Activated CD8-positive, alpha-beta memory T cell treated with anti-CD3 and anti-CD28 coated beads, Interleukin-2, amount 50 U/mL, for 24 hours (primary cell): ENCODE results near the gene NES.

Experiments used
- DNase-seq: peaks from one replicate; pipeline ENCODE4 v3.0.0-alpha.2; 2020; ENCODE audit errors: extremely low read depth

NES gene

DNA sequence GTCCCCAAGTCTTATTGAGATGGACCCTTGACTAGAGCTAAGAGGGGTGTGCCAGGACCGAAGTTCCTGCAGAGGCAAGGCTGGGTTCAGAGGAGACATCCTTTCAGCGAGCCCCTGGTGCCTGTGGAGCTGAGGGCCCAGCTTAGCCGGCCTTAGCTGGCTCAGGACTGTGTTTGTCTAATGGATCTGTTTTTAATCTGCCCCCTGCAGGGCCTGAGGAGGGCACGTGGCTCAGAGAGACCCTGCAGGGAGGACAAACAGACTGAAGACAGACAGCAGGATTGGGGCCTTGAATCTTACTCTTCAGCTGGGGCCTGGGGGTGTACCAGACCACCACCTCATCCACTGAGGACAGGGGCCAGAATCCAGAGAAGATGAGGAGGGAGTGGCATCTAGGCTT lies 26.5 kb upstream of the NES start:
- no peak for DNase-seq

DNA sequence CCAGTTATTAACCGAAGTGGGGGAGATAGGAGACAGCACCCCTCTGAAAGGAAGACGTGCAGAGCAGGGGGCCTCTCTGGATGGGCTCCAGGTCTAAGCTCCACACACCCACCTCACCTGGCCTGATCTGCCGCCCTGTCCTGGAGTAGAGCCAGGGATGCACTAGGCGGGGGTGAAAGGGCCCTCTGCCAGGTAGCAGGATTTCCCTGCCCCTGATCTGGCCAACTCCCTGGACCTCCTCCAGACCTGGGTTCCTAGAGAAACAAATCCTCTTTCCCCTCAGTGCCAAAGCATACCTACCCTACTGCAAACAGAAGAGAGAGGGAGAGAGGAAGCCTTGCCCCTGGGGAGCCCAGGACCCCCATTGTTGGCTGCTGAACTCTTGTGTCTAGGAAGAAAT lies 26.1 kb upstream of the NES start:
- DNase-seq = no peak

DNA sequence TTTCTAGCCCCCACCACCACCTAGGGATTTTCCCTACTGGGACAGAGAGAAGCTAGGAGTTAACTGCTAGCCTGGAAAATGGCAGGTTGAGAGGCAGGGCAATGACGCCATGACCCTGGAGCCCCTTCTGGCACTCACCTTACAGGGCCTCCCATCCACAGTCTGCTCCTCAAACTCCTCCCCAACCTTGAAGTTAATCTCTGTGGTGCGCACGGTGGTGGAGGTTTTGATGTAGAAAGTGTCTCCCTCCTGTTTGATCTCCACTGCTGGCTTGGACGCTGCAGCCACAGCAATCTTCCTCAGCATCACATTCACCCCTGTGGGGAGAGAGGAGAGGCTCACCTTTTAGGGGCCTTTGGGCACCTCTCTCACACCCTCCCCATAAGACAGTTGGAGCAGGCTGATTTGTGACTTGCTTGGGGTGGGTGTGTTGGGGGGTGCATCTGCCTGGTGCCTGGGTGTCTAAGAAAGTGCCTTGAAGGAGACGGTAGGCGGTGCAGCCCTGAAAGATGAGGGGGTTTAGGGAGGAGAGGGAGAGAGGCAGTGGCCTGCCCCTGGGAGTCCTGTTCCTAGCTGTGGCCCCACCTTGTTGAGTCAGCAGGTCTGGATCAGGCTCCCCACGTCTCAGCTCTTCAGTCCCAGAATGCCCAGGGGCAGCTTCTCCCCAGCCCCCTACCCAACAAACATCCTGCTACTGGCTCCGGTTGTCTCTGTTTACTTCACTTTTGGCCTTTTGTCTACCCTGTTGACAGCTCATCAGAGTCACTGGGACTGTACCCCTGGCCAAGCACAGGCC lies 23.7 kb upstream of the NES start:
- no peak for DNase-seq

DNA sequence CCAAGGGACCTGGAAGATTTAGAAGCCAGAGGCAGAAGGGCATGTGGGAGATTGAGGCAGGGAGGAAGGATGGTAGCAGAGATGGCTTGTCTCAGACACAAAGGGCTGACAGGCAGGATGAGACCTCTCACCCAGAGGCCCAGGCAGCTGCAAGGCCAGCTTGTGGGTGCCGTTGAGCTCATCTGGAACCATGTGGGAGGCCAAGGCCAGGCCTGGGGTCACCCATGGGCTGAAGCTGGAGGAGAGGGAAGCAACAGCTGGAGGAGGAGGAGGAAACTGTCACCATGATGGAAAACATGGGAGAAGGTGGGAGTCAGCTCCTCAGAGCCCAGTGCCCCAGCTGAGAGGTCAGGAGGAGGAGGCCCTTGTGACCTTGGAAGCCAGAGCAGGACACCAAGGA lies 21.8 kb upstream of the NES start:
- no peak for DNase-seq

DNA sequence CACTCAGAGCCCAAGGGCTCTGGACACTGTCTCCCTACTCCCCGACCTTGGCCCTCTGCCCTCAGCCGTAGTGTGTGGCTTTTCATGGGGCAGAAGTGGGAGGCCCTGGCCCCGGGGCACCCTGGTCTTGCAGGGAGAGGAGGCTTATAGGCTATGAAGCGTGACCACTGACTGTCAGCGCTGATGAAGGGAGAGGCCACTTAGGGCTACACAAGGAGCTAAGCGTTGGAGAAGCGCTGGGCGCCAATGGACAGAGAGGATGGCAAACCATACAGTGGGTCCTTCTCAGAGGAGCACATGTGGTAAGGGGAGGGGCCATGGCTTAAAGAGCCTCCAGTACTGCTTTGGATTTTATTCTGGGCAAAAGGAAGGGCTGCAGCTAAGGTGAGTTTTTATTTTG lies 20.3 kb upstream of the NES start:
- no peak for DNase-seq

DNA sequence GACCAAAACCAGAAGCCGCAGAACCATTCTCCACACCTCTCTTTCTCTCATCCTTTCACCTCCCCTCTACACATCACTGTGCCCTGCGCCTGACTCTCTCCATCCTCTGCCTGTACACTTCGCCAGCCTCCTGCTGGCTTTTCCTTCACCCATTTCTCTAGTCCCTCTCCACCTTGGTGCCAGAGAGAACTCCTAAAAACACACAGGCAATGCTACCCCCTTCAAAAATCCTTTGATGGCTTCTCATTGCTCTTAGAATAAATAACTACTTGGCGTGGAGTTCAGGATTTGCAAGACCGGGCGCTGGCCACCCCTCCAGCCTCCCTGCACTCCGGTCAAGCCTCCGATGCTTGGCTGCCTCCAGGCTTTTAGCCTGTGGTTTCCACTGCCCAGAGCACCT lies 19.5 kb upstream of the NES start:
- DNase-seq = no peak

DNA sequence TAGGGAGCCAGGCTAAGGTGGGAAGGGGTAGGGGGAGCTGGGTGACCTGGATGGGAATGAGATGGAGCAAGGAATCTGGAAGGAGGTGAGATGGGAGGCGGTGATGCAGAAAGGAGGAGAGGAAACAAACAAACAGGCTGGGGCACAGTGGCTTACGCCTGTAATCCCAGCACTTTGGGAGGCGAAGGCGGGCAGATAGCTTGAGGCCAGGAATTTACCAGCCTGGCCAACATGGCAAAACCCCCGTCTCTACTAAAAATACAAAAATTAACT lies 17.4 kb upstream of the NES start:
- no peak for DNase-seq

DNA sequence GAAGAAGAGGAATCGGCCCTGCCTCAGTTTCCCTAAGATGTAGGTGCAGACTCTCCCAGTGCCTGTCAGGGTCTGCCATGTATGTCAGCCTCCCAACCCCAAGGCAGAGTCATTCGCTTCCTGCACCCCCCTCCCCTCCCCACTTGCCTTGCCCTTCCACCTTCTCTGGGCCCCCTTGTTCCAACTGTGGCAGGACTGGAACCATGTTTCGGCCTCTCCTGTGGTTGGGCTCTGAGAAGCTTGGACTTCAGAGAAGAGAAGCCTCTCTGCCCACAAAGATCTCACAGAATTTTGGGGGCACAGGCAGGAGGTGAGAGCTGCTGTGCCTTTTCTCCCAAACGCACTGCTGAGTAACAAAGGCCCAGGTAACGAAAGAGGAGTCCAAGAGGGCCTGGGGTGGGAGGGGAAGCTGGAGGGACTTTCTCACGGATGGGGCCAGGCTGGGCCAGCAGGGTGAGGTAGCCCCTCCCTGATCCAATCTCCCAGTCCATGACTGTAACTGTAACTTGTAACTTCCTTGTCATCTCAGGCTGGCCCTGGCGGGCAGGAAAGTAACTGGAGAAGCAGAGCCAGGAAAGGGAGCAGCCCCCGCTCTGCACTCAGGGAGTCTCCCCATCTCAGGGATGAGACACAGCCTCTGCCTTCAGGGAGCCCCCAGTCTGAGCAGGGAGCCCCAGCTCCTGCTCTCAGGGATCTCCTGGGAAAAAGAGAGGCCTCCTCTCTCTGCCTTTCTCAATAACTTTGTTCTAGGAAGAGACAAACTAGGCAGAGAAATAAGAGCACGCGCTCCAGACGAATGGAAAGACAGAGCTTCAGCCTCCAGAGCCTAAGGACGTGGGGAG lies 16.9 kb upstream of the NES start:
- DNase-seq = no peak

DNA sequence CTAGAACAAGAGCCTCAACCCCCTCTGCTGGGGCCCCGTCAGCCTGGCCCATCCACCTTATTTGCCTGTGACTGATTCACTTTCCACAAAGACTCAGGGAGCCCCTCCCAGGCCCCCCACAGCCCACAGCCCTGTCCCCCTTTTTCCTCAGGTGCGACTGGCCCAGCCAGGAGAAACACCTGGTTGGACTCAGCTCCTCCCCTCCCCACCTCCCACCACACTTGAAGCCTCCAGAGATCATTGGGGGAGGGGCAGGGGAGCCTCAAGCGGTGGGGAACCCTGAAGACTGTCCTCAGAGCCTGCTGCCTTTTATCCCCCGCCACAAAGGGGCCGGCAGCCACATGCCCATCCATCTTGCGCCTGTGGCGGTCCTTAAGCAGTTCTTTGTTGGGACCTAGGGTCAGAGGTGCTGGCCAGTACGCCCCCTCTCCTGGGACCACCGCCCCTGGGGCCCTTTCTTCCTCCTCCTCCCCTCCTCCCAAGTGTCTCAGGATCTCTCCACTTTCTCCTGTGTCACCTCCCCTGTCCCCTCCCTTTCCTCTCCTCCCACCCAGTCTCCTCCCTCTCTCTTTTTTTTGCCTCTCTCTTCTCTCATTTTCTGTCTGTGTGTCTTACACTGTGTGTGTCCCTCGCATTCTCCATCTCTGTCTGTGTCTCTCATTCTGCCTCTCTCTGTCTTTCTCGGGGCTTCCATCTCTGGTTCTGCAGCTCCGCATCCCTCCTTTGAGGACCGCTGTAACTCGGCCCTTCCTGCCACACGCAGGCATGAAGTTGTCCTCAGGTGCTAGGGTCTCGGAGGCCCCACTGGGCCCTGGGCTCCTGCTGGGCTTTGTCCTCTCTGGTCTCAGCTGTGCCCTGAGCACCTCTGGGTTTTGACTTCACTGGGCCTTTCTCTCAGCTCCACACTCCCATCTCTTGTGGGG lies 16.0 kb upstream of the NES start:
- DNase-seq = no peak

DNA sequence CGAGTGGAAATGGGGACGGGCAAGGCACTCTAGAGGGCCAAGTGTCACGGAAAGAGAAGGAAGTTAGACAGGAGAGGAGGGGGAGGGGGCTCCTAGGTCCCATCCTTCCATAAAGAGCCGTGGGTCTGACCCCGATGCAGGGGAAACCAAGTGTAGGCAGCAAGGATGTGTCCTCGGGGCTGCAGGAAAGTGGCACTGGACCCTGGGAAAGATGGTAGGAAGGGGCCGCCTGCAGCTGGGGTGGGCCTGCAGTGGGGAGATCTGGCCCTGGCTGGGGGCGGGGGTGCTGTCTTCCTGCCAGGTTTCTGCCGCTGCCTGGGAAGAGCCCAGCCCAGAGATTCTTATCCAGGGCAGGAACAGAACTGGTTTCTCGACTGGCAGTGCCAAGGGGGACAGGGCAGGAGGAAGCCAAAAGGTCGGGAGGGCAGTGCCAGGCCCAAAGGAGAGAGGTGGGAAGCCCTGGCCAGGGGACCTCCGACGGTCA lies 15.3 kb upstream of the NES start:
- no peak for DNase-seq

DNA sequence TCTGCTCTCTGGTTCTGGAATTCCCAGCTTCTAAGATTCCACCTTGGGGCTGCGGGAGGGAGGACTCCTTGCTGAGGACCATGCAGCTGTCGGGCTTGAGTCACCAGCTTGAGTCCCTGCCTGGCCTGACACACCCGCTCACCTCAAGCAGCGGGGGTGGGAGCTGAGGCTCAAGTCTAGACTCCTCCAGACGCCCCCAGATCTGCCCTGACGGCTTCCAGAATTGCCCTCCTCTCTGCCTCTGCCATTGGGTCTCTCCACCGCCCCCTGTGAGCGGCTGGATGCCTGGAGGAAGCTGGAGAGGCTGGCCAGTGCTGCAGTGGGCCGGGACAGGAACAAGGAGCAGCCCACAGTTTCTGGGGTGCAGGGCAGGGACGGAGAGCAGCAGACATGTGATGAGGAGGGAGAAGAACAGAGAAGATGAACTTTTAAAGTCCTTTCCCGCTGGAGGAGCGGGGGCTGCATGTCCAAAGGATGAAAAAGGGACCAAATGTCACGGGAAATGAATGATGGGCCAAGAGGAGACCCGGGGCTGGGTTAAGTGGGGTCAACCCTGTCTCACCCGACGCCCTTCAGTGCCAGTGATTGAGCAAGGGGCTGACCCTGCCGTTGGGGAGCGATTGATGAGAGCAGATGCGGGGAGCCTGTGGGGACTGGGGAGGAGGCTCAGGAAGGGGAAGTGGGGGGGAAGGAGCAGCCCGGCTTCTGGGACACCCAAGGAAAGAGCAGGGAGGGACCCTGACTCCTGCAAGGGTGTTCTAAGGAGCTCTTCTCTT lies 14.6 kb upstream of the NES start:
- no peak for DNase-seq

DNA sequence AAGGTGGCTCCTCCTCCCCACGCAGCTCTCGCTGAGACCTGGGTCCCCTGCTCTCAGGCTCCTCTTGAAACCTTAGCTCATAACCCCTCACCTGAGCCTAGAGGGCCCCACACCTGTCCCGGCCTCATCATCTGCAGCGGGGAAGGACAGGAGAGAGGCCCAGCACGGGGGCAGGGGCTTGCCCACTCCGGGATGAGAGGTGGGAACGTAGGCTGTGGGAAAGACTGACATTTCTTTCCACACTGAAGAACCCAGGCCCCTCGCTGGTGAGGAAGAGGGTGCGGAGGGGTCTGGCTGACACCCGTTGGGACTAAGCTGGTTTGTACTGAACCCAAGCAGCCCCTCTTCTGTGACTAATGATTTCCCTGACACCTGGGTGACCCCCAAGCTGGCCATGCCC lies 14.0 kb upstream of the NES start:
- no peak for DNase-seq

DNA sequence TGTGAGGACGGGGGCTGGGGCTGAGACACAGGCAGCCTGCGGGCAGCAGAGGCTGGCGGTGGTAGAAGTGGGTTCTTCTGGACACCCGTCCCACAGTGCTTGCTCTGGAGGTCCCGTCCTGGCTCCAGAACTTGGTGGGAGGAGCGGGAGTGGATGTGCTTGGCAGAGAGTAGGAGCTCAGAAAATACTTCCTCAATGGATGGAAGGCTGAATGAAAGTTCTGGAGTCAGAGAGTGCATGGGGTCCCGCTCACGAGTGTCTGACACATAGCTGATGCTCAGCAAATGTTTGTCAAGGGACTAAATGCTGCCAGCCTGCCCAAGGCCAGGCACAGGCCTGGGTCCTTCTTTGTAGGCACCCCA lies 13.4 kb upstream of the NES start:
- DNase-seq = no peak

DNA sequence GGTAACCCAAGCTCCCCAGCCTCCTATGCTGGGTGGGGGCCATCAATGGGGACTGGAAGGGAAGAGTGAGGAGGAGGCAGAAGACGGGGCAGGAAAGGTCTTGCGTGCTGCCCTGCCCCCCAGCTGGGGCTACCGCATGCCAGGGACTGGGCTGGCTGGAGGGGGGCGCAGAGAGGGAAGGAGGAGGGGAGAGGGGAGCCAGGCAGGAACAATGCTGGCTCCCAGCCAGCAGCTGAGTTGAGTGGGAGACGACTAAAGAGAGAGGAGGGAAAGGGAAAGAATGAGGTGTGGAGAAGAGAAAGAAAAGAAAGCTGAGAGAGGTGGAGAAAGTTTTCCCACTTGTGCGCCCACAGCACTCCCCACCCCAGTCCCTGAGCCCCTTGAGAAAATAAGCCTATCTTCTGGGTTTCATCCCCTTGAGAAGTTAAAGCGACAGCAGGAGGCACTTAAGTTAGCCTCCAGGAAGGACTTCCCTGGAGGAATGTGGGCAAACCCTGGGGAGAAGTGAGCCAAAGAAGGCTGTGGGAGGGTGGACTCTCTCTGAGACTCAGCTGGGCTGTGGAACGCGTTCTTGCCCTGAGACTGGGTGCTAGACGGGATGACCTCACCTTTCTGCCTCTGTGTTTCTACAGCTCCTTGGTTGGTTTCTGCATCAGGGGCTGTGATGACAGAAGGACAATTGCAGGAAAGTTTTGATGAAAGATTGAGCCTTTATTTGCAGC lies 12.9 kb upstream of the NES start:
- DNase-seq = no peak

DNA sequence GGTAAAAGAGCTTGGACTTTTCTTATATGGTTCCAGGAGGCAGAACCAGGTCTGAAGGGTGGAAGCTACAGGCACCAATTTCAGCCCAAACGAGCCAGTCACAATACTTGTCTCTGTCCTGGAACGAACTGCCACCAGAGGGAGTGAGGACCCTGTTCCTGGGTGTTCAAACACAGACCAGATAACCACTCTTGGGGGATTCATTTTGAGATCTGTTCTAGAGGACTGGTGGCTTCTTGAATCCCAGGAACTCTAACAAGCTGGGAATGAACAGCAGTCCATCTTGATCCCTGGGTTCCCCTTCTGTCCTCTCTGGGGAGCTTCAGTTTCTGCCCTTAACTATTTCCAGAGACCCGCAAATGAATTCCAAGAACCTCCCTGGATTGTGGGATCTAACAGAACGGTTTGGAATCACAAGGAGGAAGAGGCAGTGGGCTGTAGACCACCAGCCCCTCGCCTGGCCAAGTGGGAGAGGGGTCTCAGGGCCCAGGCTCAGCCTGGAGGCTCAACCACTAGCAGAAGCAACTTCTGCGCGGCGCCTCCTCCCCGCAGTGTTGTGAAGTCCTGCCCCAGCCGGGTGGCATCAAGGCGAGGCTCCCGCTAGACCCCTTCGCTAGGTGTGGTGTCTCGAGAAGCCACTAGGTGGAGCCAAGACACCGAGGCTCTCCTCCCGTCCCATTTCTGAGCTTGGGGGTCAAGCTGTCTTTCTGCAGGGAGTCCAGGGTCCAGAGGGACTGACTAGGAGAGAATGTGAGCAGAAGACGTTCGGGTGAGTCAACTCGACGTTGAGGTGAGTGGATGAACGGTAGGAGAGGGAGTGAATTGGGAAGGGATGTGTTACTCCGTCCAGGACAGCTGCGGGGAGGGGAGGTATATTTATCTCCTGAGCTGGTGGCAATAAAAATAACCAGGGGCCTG lies 12.1 kb upstream of the NES start:
- DNase-seq = peak; percentile 17

DNA sequence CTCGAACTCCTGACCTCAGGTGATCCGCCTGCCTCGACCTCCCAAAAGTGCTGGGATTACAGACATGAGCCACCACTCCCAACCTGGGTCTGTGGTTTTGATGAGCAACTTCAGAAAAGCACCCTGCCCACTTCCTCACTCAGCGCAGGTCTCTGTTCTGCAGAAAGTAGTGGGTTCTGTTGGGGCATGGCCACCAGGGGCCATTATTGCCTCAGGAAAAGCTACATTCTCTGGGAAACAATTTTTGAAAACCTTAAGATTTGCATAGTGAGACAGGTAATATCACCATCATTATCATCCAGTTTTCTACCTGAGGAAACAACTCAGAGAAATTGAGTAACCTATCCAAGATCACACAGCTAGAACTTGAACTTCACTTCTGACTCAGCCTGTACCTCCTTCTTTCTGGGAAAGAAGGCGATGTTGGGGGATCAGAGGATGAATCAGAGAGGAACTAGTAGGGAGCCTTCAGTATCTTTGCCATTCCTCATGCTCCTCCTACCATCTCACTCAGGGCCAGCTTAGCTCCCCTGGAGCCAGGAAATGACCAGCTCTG lies 7.1 kb upstream of the NES start:
- DNase-seq = no peak

DNA sequence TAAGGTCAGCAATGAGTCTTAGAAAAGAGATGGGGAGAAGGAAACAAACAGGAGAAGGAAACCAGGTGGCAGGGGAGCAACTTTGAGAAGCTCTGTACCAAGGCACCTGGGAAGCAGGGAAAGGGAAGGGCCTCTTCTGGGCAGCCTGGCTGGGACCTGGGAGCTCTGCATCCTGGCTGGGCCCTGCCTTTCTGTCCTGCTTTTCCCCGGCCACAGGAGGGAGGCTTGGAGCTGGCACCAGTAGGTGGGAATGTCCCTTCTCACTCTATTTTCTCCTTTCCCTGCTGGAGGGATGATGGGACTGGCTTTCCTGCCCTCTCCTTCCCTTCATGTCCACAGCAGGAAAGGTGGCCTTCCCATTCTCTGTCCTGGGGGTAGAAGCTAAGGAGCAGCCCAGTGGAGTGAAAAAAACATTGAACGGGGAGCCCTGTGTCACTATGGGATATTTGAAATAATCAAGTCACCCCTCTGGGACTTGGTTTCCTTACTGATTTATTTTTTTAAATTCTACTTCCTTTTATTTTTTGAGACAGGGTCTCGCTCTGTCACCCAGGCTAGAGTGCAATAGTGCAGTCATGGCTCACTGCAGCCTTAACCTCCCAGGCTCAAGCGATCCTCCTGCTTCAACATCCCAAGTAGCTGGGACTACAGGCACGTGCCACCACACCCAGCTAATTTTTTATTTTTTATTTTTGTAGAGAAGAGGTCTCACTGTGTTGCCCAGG lies 5.1 kb upstream of the NES start:
- no peak for DNase-seq

DNA sequence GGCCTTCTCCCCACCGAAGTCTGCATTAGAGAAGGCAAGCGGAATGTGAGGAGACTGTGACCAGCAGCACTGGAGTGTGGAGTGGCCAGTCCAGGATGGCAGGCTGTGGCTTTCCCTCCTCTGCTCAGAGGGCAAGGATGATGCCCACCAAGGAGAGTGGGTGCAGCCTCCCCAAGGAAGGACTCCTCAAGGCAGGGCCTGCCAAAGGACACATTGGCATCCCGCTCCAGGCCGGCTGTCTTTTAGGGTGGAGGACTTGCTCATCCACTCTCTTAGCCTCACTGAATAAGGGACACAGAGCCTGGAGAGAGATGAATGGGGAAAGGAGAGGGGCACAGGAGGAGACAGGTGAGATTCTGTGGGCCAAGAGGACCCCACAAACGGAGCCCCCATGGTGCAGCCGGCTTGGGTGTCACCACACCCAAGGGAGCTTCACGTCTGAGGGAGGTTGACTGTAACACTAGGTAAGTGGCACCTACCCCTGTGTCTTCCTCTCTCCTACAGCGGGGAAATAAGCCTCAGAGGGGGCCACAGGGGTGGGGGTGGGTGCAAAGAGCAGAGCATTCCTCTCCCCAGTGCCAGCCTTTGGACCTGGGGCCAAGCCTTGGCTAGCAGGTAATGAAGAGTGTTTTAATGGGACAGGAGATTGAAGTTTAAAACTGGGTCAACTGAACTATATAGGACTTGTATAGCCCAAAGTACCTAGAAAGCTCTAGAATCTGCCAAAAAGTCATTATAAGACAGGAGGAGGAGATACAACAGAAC lies 4.2 kb upstream of the NES start:
- no peak for DNase-seq
